Panc1 (cell line): ENCODE results near the gene UCK1.

Experiments used
- CTCF ChIP-seq: fragments of 450-650 bp; IDR thresholded peaks from 2 replicates; pipeline ENCODE4 v1.5.1; 2017; ENCODE audit warnings: mild to moderate bottlenecking
- POLR2AphosphoS5 ChIP-seq: IDR thresholded peaks from 2 replicates; pipeline ENCODE4 v1.6.1; 2012; ENCODE audit warnings: mild to moderate bottlenecking, low read depth, low read length, moderate library complexity

- TF ChIP-seq CTCF = no peak
- no peak for TF ChIP-seq POLR2AphosphoS5
Measured at GRCh38 chr9:131529597-131530545, 1.2 kb downstream of the UCK1 start.
